ENCODE results near the gene DBNL. TPM values are rescaled to one million over a fixed set of nuclear protein-coding genes. Genes with fewer than 3 reads are reported as not detected.

DBNL gene
- polyA plus RNA-seq, 1 donor from 2014 or later, result 124 TPM

DNA sequence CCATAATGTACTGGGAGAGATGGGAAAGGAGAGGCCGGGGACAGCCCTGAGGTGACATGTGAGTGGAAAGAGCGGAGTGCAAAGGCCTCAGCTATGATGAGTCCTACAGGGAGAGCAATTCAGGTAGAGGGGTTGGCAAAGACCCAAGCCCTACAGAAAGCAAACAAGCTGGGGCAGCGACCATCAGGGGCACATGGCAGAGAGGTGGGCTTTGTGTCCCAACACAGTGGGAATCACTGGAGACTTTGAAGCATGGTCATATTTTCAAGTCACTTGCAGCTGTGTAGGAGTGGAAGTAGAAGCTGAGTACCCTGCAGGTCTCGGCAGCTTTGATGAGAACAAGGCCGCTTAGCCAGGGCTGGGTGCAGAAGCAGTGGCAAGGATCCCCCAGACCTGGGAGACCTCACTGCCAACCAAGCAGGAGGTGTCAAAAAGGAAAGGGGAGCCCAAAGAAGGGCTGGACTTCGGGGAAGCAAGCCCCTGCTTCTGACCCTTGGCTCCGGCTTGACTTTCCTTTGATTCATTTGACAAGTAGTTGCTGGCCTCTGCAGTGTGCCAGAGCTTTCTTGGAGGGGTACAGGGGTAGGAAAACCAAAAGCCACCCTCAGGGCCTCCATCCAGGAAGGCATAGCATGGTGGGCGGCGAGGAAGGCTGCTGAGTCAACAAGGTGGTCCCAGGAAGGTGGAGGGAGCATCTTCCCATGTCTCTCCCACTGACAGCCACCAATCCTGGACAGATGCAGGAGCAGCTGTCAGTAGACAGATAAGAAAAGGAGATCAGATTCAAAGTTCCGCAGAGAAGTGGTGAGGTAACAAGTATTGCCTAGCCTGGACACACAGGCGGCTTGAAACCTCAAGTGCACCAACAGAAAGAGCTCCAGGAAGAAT is 22.8 kb downstream of the DBNL start:
- no peak for TF ChIP-seq EZH2 (IDR thresholded peaks at IDR 0.05; ENCODE audit: borderline replicate concordance, insufficient read depth, low read length, poor library complexity, severe bottlenecking)
- no peak for TF ChIP-seq RAD21 (conservative IDR thresholded peaks at IDR 0.05)
- TF ChIP-seq TAF1 (IDR thresholded peaks at IDR 0.05; ENCODE audit: low read depth), result no peak
- no peak for TF ChIP-seq POLR2AphosphoS5 (IDR thresholded peaks at IDR 0.05)
- no peak for TF ChIP-seq MXI1 (conservative IDR thresholded peaks at IDR 0.05; ENCODE audit: poor library complexity, severe bottlenecking)
- TF ChIP-seq SMC3 (conservative IDR thresholded peaks at IDR 0.05; ENCODE audit: poor library complexity), result no peak
- TF ChIP-seq EP300 (conservative IDR thresholded peaks at IDR 0.05; ENCODE audit: poor library complexity, severe bottlenecking), result no peak
- no peak for TF ChIP-seq CTCF (IDR thresholded peaks at IDR 0.05; ENCODE audit: poor library complexity, severe bottlenecking)
- Histone ChIP-seq H3K4me3 (ENCODE audit: low read length) (no peak overlapping the region), H3K79me2 (replicated peaks; ENCODE audit: insufficient read depth, low read length) (no peaks in the 10 kb centered on the region), H3K9ac (ENCODE audit: low read length) (no peak overlapping the region), H4K20me1 (ENCODE audit: insufficient read depth) (no peaks in the 10 kb centered on the region), H3K9me3 (ENCODE audit: low read length) (no peaks in the 10 kb centered on the region), H3K36me3 (ENCODE audit: insufficient read depth, low read length) (no peaks in the 10 kb centered on the region), H3F3A (ENCODE audit: insufficient read depth, low read length, poor library complexity, severe bottlenecking) (no peaks in the 10 kb centered on the region), H3K4me2 (ENCODE audit: low read length) (no peak overlapping the region), H3K27ac (ENCODE audit: low read length) (no peak overlapping the region), H3K27me3 (ENCODE audit: insufficient read depth, low read depth, low read length) (no peaks in the 10 kb centered on the region), H3K9me2 (ENCODE audit: insufficient read depth, low read length) (no peaks in the 10 kb centered on the region), H2AFZ (ENCODE audit: low read depth, low read length) (no peak overlapping the region)

DNA sequence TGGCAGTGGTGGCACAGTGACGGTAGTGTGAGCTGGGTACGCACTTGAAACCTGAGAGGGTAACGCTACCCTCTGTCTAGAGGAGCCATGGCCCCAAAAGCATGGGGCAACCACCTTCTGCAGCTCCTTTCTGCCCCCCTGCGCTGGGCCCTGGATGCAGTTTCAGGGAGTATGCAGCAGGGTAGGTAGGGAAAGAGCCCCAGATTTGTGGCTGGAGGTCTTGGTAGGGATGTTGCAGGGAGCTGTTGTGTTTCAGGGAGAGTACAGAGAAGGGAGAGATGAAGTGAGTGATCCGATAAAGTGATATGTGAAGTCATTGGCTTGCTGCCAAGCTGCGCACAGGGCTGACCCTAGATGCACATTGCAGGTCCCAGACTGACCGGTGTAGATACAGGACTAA is 23.6 kb downstream of the DBNL start:
- no peak overlapping the region for H3K4me2 ChIP-seq (ENCODE audit: low read length)
- no peaks in the 10 kb centered on the region for H4K20me1 ChIP-seq (ENCODE audit: insufficient read depth)
- no peaks in the 10 kb centered on the region for H3F3A ChIP-seq (ENCODE audit: insufficient read depth, low read length, poor library complexity, severe bottlenecking)
- no peaks in the 10 kb centered on the region for H3K9me2 ChIP-seq (ENCODE audit: insufficient read depth, low read length)
- H3K27ac ChIP-seq (ENCODE audit: low read length), result no peak overlapping the region
- H3K79me2 ChIP-seq (replicated peaks; ENCODE audit: insufficient read depth, low read length), result no peaks in the 10 kb centered on the region
- no peaks in the 10 kb centered on the region for H3K27me3 ChIP-seq (ENCODE audit: insufficient read depth, low read depth, low read length)
- TF ChIP-seq CTCF (IDR thresholded peaks at IDR 0.05; ENCODE audit: poor library complexity, severe bottlenecking), result no peak
- TF ChIP-seq EP300 (conservative IDR thresholded peaks at IDR 0.05; ENCODE audit: poor library complexity, severe bottlenecking), result no peak
- TF ChIP-seq MXI1 (conservative IDR thresholded peaks at IDR 0.05; ENCODE audit: poor library complexity, severe bottlenecking), result no peak
- no peak for TF ChIP-seq RAD21 (conservative IDR thresholded peaks at IDR 0.05)
- no peak for TF ChIP-seq SMC3 (conservative IDR thresholded peaks at IDR 0.05; ENCODE audit: poor library complexity)
- no peak overlapping the region for H3K4me3 ChIP-seq (ENCODE audit: low read length)
- no peaks in the 10 kb centered on the region for H3K36me3 ChIP-seq (ENCODE audit: insufficient read depth, low read length)
- no peak overlapping the region for H2AFZ ChIP-seq (ENCODE audit: low read depth, low read length)
- H3K9me3 ChIP-seq (ENCODE audit: low read length), result no peaks in the 10 kb centered on the region
- H3K9ac ChIP-seq (ENCODE audit: low read length), result no peak overlapping the region

All from neural cell (in vitro differentiated cells).